Sigmoid colon (tissue), 4 donors: ENCODE measurements around the gene BORCS5.

Source experiments
- EP300 ChIP-seq, 4 donors: sonication (generic); formaldehyde crosslinking; IDR thresholded peaks; one replicate each; pipeline ENCODE4 v1.6.1; 2017; ENCODE audit warnings: antibody characterized with exemption in 4 of 4
- POLR2A ChIP-seq, 2 donors: fragments of 450-650 bp; IDR thresholded peaks; one replicate each; pipeline ENCODE4 v1.6.1; 2016; ENCODE audit warnings: antibody characterized with exemption in 2 of 2, mild to moderate bottlenecking in 2 of 2, moderate library complexity in 2 of 2
- POLR2AphosphoS5 ChIP-seq, 4 donors: sonication (generic); formaldehyde crosslinking; IDR thresholded peaks; one replicate each; pipeline ENCODE4 v1.6.1; 2017; ENCODE audit warnings: antibody characterized with exemption in 4 of 4
- TF ChIP-seq, protein P1 (sequence below), 4 experiments: fragments of 450-650 bp in 3 of 4; fragments of 200-600 bp in 1 of 4; IDR thresholded peaks; one replicate each; pipeline ENCODE4 v1.5.1; 2016 to 2019; ENCODE audit warnings: antibody characterized with exemption in 4 of 4, mild to moderate bottlenecking in 3 of 4, moderate library complexity in 2 of 4

- TF ChIP-seq, protein P1, sequence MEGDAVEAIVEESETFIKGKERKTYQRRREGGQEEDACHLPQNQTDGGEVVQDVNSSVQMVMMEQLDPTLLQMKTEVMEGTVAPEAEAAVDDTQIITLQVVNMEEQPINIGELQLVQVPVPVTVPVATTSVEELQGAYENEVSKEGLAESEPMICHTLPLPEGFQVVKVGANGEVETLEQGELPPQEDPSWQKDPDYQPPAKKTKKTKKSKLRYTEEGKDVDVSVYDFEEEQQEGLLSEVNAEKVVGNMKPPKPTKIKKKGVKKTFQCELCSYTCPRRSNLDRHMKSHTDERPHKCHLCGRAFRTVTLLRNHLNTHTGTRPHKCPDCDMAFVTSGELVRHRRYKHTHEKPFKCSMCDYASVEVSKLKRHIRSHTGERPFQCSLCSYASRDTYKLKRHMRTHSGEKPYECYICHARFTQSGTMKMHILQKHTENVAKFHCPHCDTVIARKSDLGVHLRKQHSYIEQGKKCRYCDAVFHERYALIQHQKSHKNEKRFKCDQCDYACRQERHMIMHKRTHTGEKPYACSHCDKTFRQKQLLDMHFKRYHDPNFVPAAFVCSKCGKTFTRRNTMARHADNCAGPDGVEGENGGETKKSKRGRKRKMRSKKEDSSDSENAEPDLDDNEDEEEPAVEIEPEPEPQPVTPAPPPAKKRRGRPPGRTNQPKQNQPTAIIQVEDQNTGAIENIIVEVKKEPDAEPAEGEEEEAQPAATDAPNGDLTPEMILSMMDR (IDR thresholded peaks at IDR 0.05): no peak
- TF ChIP-seq EP300 (IDR thresholded peaks at IDR 0.05) (no peak), POLR2A (IDR thresholded peaks at IDR 0.05) (no peak), POLR2AphosphoS5 (IDR thresholded peaks at IDR 0.05) (no peak)
Observed at GRCh38 chr12:12481631-12482030, 124.8 kb downstream of the BORCS5 start.
